DND-41 (cell line): ENCODE results near the gene PSG2.

Experiments
- CTCF ChIP-seq: IDR thresholded peaks from 2 replicates; pipeline ENCODE4 v1.5.1; 2012; ENCODE audit warnings: borderline replicate concordance, low read length, moderate library complexity, mild to moderate bottlenecking; ENCODE audit not compliant: poor library complexity, severe bottlenecking; ENCODE audit errors: extremely low read depth
- EZH2 ChIP-seq: IDR thresholded peaks from 3 replicates; pipeline ENCODE4 v1.6.1; 2012; ENCODE audit warnings: borderline replicate concordance, low read depth, mild to moderate bottlenecking, moderate library complexity, low read length, inconsistent platforms; ENCODE audit not compliant: severe bottlenecking

GRCh38 chr19:43126720-43127119 lies 44.2 kb upstream of the PSG2 start:
- TF ChIP-seq EZH2: no peak
- no peak for TF ChIP-seq CTCF
